IPS-NIHi7 (cell line): ENCODE measurements around the gene TSEN34.
"Not testable (repeated sequence)": the region's sequence is repeated elsewhere in the genome, so short reads cannot be mapped to it uniquely, and the experiment has no call there.

Experiments
- DNase-seq: peaks from one replicate; pipeline ENCODE4 v3.0.0; 2012; ENCODE audit warnings: mixed read lengths; ENCODE audit errors: extremely low spot score

Gene TSEN34

DNA sequence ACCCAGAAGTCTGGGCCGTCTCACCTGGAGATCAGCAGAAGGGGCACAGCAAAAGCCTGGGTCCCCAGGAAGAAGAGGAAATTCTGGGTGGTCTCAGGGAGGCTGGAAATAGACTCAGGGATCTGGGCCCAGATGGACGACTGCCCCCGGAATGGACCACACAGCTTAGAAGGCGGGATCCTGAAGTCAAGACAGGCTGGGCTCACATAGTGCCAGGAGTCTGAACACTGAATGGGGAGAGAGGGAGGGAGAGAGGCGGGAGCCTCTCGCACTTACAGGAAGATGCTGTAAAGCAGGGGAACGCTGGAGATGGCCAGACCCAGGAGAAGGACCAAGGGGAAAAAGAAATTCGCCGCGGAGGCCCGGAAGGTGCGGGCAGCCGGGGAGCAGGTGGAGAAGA is 30.3 kb upstream of the TSEN34 start:
- DNase-seq = no peak

DNA sequence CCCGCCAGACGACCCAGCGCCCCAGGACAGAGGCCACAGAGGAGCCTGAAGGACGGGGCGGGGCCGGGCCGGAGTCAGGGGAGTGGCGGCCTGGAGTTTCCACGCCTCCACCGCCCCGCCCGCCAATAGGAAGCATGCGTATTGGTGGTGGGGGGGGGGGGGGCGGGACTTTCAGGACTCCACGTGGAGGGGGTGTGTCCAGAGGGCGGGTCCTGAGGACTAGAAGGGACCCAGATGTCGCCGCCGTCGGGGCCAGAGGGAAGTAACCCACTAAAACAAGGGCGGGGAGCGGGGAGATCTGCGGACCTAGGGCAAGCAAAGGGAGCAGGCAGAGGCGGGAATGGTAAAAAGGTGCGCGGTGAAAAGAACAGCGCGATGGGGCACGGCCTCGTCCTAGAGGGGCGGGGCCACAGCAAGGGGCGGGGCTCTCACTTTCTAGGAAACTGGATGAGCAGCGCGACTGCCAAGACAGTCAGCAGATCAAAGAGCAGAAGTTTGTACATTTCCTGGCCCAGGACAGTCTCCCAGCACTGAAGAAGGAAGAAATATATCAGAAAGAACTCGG is 28.8 kb upstream of the TSEN34 start:
- DNase-seq = peak; percentile 78

DNA sequence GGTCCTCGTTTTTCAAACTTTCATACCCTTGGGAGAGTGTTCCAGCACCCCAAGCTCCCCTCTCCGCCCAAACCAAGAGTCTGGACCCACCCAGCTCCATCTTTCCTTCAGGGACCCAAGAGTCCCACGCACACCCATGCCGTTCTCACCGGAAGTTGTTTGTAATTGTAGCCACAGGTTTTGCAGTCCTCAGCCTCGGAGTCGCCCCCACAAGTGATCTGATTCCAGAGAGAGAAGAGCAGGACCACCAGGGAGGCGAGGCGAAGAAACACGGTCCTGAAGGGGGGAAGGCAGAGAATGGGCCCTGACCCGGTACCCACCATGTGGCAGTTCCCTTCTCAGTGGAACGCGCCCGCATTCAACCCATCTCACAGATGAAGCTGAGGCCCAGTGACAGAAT is 28.2 kb upstream of the TSEN34 start:
- DNase-seq = no peak

DNA sequence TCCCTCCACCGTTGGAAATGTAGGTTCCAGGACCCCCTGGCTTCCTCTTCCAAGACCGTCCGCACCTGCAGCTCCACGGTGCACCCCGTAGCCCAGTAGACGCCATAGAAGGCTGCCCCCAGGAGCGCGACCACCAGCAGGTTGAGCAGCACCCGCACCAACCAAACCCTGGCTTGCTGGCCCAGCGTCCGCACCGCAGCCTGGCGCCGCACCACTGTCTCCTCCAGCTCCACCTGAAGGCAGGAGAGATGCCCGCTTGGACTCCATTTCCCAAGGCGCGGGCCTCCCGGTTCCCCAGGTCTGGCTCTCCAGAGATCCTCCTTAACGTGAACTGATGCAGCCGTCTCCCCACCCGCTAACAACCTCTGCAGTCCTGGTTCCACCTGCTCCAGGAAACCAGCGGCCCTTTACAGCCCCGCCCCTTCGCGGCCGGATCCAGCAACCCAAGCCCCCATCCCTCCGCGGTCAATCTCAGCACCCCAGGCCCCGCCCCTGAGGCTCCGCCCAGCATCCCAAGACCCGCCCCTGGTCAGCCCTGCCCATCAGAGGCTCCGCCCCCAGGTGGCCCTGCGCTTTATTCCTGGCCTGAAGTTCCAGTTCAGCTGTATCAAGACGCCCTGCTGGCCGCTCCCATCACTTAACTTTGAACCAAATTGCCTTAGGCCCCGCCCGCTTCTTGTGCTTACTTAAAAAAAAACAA is 26.6 kb upstream of the TSEN34 start:
- DNase-seq = peak; percentile 90

GRCh38 chr19:54165222-54165621 is 25.9 kb upstream of the TSEN34 start:
- DNase-seq = no peak

DNA sequence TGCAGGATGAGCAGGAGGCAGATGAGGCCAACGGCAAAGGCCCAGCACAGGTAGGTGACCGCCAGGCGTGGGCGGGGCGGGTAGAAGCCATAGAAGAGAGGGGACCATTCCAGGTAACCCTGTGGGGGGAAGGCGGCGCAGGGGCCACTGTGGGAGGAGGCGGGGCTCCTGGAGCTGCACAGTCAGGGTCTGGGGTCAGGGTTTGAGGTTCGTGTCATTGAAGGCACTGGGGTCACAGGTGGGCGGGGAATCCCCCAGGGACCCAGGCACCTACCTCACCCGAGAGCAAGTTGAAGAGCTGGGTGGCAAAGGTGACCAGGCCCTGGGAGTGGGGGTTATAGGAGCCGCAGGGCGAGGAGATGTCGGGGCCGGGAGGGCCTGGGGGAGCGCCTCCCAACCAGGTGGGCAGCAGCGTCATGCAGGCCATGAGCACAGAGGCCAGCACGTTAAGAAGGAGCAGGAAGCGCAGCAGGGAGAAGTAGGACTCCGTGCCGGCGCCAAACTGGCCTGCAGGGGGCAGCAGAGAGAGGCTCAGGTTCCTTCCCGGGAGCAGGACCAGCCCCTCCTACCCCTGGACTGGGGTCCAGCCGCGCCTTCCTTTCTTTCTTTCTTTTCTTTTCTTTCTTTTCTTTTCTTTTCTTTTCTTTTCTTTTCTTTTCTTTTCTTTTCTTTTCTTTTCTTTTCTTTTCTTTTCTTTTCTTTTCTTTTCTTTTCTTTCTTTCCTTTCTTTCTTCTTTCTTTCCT is 22.8 kb upstream of the TSEN34 start:
- peak; percentile 85 for DNase-seq

DNA sequence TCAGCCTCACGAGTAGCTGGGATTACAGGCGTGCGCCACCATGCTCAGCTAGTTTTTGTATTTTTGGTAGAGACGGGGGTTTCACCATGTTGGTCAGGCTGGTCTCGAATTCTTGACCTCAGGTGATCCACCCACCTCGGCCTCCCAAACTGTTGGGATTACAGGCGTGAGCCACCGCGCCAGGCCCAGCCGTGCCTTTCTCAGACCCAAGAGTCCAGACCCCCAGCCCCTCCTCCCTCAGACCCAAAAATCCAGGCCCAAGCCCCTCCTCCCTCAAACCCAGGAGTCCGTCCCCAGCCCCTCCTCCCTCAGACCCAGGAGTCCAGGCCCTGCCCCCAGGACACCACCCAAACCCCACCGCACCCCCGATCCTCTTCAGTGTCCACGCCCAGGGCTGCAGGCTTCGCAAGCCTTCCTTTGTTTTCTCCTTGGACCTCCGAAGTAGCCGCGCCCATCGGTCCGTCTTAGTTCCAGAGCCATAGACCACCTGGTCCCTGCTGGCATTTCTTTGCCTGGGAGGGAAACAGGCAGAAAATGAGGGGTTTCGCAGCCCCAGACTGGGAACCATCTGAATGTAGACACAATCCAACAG is 21.9 kb upstream of the TSEN34 start:
- no peak for DNase-seq

GRCh38 chr19:54171736-54172431 is 19.2 kb upstream of the TSEN34 start:
- DNase-seq = not testable (repeated sequence)

GRCh38 chr19:54172471-54173358 is 18.4 kb upstream of the TSEN34 start, which contains the start of gene TMC4:
Gene TMC4, minus strand, starts transcription at chr19:54173160. Its CDS starts 43 bp downstream, at chr19:54173117.
- DNase-seq = peak; percentile 81

DNA sequence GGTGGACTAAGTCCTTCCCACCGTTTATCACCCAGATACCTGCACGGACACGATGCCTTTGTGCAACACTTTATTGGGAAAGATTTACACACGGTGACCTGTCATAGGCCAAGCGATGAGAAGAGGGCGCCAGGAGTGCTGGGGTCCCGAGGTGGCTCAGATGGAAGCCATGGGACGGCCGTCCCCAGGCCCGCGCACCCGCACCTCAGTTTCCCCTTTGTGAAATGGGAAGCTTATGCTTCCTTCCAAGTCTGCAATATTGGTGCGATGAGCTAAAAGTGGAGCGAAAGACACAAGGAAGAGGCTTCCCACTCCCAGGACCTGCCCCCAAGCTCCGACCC is 17.8 kb upstream of the TSEN34 start:
- DNase-seq = no peak

GRCh38 chr19:54173951-54174834 is 16.9 kb upstream of the TSEN34 start:
- no peak for DNase-seq

DNA sequence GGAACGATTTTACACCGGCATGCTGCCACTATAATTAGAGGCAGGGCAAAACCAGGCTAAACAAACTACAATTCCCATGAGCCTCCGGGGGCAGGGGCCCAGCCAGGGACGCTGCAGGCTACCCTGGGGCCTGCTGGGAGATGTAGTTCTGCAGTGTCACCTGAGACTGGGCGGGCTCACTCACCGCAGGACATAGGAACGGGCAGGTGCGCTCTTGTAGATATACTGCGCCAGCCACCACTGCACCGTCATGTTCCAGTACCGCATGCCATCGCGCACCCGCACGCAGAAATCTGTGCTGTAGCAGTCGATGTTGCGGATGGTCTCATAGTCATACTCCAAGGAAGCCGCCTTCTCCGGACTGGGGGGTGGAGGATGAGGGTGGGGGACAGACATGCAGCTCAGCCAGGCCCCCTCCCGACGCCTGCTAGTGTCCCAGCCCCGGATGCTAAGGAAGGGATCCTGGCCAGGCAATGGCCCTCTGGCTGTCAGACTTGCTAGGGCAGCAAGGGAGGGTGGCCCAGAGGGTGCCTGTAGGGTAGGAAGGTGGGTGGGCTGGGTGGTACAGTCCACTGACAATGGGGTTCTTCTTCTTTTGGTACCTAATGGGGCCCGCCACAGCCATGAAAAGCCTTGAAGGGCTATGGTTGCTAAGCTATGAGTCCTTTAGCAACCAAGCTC is 12.4 kb upstream of the TSEN34 start:
- DNase-seq = peak; percentile 60

DNA sequence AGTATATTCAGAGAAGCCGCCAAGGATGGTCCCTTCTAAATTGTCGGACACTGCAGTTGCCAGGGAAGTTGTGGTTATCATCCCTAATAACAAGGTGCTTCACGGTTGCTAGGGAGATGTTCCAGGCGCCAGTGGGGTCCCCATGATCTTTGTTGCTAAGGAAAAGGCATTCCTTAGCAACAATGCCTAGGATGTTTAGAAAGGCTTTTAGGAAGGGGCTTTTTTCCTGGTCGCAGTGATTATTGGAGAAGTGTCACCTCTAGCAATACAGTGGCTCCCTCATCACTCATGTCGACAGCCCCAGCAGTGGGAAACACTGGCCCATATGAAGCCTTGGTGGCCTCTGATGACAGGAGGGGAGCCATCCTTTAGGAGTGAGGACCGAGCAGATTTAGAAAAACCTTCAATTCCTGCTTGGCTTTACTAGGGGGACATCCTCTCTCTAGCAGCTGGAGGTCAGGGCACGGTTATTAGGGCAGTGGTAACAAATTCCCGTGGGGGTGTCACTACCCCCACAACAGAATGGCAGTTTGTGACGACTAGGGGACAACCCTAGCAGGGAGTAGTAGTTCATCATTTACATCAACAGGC is 11.8 kb upstream of the TSEN34 start:
- DNase-seq = no peak

- peak; percentile 77 for DNase-seq
Observed at GRCh38 chr19:54179921-54180461, 11.1 kb upstream of the TSEN34 start.

DNA sequence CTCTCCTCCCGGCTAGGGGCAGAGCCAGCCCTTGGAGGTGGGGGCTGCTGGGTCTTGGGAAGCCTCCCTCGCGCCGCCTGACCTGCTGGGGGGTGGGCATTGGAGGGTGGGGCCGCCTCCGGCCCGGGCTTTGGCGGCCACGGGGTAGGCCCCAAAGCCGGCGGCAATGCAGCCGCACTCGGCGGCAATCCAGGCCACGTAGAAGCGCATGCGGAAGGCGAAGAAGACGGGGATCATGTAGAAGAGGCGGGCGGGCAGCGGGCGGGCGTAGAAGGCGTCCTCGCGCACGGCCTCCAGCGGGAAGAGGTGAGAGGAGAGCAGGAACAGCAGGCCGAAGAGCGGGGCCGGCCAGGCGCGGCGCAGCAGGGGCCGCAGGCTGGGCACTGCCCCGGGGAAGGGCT is 10.4 kb upstream of the TSEN34 start:
- no peak for DNase-seq

DNA sequence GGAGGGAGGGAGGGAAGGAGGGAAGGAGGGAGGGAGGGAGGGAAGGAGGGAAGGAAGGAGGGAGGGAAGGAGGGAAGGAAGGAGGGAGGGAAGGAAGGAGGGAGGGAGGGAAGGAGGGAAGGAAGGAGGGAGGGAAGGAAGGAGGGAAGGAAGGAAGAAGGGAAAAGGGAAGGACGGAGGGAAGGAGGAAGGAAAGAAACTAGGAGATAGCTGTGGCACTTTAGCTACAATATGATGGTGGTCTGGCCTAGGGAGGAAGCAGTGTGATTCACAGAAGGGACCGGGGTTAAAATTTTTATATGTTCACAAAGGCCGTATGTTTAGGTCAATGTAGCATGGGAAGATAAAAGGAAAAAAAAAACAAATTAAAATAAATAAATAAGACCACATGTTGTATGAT is 9.2 kb upstream of the TSEN34 start:
- DNase-seq = not testable (repeated sequence)

GRCh38 chr19:54183431-54183830 is 7.7 kb upstream of the TSEN34 start:
- DNase-seq = no peak

GRCh38 chr19:54186351-54186750 is 4.8 kb upstream of the TSEN34 start:
- DNase-seq = no peak

DNA sequence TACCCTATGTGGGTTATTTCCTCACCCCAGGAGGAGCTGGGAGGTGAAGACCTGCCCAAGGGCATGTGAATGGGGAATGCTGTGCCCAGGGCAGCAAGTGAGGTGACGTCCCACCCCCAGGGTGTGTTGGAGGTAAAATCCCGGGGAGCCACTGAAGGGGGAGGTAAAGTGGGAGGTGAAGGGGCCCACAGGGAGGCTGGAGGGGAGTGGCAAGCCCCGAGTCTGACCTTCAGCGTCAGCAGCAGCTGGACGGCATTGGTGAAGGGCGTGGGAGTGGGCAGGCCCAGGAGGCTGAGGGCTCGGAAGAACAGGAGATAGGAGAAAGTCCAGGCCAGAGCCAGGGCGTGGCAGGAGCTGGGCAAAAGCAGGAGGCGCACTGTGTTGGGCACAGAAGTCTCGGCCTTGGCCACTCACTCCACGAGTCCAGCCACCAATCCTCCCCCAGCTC is 4.2 kb upstream of the TSEN34 start:
- DNase-seq = no peak
